NCI-H2227 treated with DMSO at 0.1 percent for 48 hours (cell line): ENCODE measurements around the gene DEAF1.
A peak's percentile ranks its signal among the peaks of the same experiment; 100 is the strongest.
"Not testable (repeated sequence)": the region's sequence is repeated elsewhere in the genome, so short reads cannot be mapped to it uniquely, and the experiment has no call there.

Source experiments
- DNase-seq: peaks from one replicate; lab custom pipeline; 2025; lab: John Stamatoyannopoulos, UW

DEAF1 gene

GRCh38 chr11:699116-699508 lies 4.1 kb upstream of the DEAF1 start:
- DNase-seq: no peak

DNA sequence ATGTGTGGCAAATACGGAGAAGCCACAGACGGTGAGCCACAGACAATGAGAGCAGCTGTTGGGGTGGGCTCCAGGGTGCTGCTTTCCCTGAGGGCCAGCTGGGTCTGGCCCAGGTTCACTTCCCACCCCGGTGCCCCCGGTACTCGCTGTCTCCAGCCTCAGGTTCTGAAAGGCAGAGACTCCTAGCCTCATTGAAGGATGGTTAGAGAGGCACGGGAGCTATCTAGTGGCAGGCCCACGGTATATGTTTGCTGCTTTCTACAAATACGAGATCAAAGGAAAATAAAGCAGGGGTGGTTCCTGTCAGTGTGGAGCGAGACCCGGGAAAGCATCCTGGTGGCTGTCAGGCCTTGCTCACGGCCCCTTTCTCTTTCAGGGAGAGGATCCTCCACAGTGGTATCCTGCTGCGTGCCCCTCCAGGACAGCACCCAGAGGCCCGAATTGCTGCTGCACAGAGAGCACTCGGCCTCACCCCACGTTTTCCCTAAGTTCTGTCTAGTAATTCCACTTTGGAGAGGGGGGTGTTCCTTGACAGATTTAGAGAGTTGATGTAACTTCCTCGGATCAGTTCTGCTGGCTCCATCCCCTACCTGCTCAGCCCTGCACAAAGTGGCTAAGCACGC lies 3.6 kb upstream of the DEAF1 start:
- no peak for DNase-seq

DNA sequence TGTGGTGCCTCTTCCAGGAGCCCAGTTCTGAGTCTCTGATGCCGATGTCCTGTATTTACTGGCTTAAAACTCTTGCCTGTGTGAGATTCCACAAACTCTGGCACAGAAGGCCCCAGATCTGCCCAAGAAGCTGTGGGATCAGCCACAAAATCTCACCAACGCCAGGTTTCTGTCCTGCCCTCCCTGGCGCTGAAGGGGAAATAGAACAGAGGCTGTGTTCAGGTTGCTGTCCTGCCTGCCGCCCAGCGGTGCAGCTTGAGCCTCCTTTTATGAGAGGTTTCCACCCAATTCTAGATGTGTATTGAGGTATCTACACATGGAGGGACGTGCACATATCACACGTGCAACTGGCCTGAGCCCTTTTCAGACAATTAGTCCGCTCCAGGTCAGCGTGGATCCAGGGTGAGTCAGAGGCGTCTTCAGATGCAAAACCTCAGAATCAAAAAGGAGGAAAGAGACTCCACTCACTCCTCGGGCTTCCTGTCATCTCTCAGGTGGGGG lies 2.8 kb upstream of the DEAF1 start:
- DNase-seq: no peak

GRCh38 chr11:696955-697491 lies 2.0 kb upstream of the DEAF1 start:
- DNase-seq: no peak

DNA sequence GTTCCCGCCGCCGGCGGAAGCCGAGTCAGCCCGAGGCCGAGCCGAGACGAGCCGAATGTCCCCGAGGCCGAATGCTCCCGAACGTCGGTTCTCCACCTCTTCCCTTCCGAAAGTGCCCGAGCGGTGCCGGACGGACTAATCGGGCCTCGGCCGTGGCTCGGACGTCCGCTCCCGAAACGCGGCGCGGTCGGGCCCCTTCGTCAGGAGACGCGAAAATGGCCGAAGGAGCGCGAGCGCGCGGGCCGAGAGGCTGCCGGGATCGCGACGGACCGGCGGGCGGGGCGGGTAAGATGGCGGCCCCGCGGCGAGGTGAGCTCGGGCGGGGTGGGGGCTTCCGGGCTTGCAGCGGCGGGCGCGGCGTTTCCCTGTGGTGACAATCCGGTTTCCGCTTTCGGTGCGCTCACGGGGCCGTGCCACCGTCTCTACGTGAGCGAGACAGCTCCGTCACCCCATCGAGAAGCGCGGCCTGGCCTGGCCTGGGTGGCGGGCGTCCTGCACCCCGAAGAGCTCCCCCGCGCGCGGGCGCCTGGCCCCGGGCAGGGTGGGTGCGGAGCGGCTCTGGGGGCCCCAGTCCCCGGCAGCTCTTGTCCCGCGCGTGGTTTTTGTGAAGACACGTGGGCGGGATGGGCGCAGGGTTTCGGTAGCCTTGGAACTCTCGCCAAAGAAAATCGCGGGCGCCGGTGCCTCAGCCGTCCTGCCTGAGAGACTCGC lies 671 bp upstream of the DEAF1 start, which contains the start of gene TMEM80:
TMEM80 (plus strand) TSS at position 279 of the 711 bp plus-strand sequence; CDS start at position 291, 12 bp downstream.
- peak; percentile 99 for DNase-seq

- no peak for DNase-seq
Measured at GRCh38 chr11:695288-695537, 191 bp upstream of the DEAF1 start.

DNA sequence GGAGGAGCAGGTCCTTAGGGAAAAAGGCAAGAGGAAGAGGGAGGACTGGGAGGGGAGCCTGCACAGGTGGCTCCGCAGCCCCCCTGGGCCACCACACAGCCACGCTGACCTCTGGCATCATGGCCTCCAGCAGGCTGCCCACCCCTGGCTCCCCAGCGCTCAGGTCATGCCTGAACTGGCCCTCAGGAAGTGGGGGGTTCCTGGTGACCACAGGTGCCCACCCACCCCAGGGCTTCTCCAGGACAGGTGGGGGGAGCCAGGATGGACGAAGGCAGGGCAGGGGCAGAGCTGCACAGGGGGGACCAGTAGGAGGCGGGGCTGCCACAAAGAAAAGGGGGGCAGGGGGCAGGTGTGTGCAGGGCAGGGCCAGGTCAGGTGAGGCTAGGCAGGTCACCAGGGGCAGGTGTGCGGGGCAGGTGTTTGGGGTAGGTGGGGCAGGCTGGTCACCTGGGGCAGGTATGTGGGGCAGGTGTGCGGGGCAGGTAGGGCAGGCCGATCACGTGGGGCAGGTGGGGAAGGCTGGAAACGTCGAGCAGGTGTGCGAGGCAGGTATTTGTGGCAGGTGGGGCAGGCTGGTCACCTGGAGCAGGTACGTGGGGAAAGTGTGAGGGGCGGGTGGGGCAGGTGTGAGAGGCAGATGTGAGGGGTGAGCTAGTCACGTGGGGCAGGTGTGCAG lies 997 bp downstream of the DEAF1 start:
- no peak for DNase-seq

DNA sequence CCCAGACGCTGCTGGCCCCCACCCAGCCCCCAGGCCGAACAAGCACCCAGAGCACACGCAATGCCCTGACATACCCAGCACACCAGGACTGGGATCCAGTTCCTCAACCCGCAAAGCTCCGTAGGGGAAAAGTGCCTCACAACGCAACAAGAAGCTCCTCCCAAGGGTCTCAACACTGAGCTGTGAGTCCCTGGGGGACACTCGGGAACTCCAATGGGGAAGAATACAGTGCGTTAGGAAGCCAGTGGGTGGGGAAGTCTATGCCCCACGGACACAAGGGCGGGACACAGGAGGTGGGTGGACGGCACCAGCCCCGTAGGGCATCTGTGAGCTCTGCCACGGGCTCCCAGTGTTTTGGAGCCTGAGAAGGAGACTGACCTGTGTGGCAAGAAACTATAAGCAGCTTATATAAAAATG lies 1.6 kb downstream of the DEAF1 start:
- DNase-seq: no peak

DNA sequence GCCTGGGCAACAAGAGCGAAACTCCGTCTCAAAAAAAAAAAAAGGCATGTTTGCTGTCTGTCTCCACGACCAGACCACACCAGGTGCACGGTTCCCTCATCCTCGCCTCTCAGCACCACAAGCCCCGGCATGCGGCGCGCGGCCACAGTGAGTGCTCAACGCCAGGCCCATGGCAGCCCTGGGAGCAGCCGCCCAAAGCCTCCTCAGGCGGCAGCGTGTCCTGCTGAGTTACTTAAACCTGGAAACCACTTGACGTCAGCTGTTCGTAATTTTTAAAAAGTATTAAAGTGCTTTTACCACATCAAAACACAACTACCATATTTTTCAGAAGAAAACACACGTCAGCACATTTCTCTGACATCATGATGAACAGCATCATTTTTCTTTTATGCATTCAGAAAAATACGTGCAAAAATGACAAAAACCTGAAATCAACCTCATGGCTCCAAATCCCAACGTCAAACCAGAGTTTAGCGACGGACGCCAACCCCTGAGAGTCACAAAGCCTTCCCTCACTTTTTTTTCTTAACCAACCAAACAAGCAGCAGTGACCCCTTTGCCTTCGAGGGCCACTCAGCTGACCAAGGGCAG lies 2.1 kb downstream of the DEAF1 start:
- DNase-seq: no peak

DNA sequence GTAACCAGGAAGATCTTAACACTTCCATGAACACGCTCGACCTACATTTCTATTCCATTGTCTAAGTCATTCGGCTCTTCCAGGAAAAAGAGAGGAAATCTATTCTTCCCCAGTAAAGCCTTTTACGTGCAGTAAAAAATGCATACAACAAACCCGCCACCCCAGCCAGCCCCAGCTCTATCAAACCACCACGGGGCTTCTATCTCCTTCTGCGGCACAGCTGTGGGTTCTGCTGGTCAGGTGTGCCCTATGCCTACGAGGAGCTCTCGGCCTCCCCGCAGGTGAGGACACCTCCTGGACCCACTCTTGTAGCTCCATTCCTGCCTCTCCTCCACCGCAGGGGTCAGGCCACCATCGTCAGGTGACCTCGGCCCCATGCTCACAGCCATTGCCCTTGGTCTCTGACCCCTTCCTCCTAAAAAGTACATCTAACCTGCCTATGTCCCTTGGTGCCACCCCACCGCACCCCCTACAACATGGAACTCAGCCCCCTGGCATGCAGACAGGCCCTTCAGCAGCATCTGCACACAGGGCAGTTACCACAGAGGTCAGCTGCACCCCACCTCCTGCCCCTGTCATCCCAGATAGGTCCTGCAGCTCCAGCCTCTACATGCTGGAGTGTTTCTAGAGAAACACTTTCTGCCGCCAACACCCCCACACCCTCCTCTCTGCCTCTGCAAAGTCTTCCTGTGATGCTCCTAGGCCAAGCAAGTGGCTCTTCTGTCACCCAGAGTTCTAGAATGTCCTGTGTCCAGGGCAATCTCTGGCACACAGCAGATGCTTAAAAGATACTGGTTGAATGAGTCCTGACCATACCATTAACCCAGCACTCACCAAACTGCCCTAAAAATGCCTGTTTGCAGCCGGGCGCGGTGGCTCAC lies 3.1 kb downstream of the DEAF1 start:
- no peak for DNase-seq

GRCh38 chr11:690738-691633 lies 4.0 kb downstream of the DEAF1 start:
- DNase-seq: no peak

GRCh38 chr11:690244-690643 lies 4.8 kb downstream of the DEAF1 start:
- not testable (repeated sequence) for DNase-seq

DNA sequence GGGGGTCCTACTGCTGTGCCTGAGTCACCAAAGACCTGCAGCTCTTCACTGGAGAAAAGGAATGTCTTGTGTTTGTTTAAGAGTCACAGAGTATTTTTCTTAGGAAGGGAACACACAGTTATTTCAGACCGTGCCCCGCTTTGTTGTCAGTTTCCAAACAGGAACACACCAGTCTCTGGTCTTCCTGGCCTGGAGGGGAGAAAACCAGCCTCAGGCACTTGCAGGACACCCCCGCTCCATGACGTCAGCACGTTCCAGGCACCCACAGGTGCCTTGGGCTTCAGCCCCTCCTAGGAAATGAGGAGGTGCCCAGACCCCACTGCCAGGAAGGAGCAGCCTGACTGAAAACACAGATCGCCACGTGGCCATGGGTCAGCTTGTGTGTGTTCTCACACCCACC lies 5.4 kb downstream of the DEAF1 start:
- DNase-seq: no peak

GRCh38 chr11:688681-689080 lies 6.3 kb downstream of the DEAF1 start:
- no peak for DNase-seq

- DNase-seq: no peak
Measured at GRCh38 chr11:687751-688150, 7.3 kb downstream of the DEAF1 start.

- DNase-seq: no peak
Measured at GRCh38 chr11:686451-687243, 8.4 kb downstream of the DEAF1 start.

- peak; percentile 26 for DNase-seq
Measured at GRCh38 chr11:680970-681369, 14.1 kb downstream of the DEAF1 start.

GRCh38 chr11:680476-680875 lies 14.5 kb downstream of the DEAF1 start:
- no peak for DNase-seq

- DNase-seq: no peak
Measured at GRCh38 chr11:679271-680207, 15.5 kb downstream of the DEAF1 start.
